ENCODE results near the gene ERCC4.

- TF ChIP-seq POLR2A (IDR thresholded peaks at IDR 0.05; ENCODE audit: low read depth, low read length) (no peak), TAF1 (IDR thresholded peaks at IDR 0.05; ENCODE audit: low read depth, low read length) (no peak)
These were observed 62.5 kb downstream of the ERCC4 start for GRCh38 chr16:13982451-13982850.

Measured in GM12891 (cell line).